ENCODE measurements around the gene IL10RB.

Gene IL10RB

GRCh38 chr21:33339135-33339534 is 73.0 kb downstream of the IL10RB start:
- DNase-seq = no peak

- no peak for DNase-seq
Measured at GRCh38 chr21:33339918-33340317, 73.8 kb downstream of the IL10RB start.

- DNase-seq = no peak
Measured at GRCh38 chr21:33345751-33346238, 79.6 kb downstream of the IL10RB start.
